ENCODE results near the gene AFAP1L2.

GRCh38 chr10:114453576-114453975 lies 49.3 kb upstream of the AFAP1L2 start:
- TF ChIP-seq EZH2phosphoT487 (IDR thresholded peaks at IDR 0.05; ENCODE audit: low read length): no peak
- no peak for TF ChIP-seq CTCF (IDR thresholded peaks at IDR 0.05; ENCODE audit: low read length)
- no peak for TF ChIP-seq EZH2 (optimal IDR thresholded peaks at IDR 0.05; ENCODE audit: low read depth, low read length)
